LNCAP (cell line): ENCODE measurements around the gene NFXL1.

Source experiments
- TF ChIP-seq, protein P1 (sequence below): fragments of 450-650 bp; IDR thresholded peaks from 2 replicates; pipeline ENCODE4 v1.5.1; 2017; ENCODE audit warnings: mild to moderate bottlenecking

The NFXL1 gene

DNA sequence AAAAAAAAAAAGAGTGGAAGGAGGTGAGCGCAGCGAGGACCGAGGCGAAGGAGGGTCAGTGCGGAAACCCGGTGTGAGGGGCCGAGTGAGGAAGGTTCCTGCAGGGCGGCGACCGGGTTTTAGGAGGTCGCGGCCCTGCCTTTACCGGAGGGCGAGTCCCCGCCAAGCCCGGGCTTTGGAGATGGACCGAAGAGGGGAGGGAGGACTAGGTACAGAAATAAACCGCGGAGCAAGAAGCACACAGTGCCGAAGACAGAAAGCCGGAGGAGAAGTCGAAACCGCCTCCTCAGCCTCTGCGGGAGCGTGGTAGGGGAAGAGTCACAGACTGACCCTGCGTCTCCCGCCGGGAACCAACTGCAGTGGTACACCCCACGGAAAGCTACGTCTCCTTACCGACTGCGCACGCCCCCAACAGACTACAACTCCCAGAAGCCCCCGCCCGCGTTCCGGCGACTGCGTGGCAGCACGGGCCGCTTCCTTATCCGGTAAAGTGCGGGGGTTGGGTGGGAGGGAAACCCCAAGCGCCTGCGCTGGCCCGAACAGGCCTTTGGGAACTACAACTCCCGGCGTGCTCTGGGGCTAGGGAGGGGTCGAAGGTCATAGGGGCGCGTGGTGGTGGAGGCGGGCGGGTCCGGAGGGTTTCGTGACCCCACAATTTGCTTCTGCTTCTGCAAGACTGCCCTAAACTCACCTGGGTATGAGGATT lies at the start of gene NFXL1:
NFXL1 (minus strand) TSS at position 364 of the 706 bp plus-strand sequence. CDS start 380 bp downstream, outside the sequence.
- TF ChIP-seq, protein P1, sequence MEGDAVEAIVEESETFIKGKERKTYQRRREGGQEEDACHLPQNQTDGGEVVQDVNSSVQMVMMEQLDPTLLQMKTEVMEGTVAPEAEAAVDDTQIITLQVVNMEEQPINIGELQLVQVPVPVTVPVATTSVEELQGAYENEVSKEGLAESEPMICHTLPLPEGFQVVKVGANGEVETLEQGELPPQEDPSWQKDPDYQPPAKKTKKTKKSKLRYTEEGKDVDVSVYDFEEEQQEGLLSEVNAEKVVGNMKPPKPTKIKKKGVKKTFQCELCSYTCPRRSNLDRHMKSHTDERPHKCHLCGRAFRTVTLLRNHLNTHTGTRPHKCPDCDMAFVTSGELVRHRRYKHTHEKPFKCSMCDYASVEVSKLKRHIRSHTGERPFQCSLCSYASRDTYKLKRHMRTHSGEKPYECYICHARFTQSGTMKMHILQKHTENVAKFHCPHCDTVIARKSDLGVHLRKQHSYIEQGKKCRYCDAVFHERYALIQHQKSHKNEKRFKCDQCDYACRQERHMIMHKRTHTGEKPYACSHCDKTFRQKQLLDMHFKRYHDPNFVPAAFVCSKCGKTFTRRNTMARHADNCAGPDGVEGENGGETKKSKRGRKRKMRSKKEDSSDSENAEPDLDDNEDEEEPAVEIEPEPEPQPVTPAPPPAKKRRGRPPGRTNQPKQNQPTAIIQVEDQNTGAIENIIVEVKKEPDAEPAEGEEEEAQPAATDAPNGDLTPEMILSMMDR: no peak

DNA sequence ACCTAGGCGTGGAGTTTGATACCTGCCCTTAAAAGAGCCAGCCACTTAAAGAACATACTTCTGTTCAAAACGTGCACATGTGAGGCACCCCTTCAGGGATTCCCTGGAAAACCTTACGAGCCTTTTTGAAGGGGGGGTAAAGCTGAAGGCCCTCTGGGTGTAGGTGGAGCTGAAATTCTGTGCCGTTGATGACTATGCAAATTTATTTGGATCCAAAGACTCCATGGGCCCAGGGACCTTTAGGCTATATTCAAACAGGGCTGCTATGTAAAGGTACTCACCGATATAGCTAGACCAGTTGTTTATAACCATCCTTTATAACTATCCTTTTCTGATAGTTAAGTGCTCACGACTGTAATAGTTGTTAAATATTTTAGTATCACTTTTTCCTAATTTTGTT lies 40.3 kb upstream of the NFXL1 start:
- TF ChIP-seq, protein P1: no peak

DNA sequence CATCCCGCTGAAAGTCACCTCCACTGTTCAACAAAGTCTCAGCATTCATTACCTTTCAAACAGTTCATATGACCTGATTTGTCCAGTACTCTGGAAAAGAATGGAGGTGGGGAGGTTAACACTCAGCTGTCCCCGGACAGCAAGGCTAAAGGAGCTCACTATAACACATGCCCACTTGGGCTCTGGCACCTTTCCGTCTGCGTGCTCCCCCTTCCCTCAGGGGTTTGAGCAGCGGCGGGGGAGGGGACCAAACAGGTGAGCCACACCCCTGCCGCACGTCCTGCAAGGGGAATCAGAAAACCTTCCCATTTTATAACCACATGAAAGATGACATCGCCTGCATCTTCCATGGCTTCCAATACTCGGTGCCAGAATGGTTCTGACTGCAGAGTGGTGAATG lies 39.9 kb upstream of the NFXL1 start:
- TF ChIP-seq, protein P1: no peak

DNA sequence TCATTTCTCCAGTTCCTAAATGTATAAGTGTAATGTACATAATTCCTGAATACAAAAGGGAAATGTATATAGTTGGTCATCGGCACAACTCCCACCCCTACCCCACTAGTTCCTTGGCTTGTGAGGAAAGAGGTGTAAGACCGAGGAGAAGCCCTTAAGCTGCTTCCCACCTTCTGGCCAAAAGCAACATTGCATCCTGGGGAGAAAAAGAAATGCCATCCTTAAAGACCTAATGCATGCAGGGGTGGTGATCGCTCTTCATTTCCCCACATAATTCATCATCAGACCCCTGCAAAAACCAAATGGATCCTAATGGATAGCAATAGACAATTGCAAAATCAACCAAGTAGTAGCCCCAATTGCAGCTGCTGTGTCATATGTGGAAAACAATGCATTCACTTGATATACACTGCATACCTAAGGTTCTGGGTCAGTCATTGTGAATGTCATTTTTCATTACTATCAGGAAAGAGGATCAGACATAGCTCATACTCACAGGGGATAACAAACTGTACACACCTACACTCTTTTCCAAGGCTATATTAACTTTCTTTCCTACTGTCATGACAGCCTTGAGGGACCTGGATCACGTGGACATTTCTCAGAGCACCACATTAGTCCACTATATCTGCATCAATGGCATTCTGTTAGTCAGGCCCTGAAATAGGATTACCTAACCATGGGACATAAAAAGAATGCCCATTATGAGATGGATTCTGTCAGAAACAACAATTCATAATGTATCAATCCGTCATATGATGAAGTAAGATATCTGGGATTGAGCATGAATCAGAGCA lies 31.7 kb upstream of the NFXL1 start:
- TF ChIP-seq, protein P1: no peak

DNA sequence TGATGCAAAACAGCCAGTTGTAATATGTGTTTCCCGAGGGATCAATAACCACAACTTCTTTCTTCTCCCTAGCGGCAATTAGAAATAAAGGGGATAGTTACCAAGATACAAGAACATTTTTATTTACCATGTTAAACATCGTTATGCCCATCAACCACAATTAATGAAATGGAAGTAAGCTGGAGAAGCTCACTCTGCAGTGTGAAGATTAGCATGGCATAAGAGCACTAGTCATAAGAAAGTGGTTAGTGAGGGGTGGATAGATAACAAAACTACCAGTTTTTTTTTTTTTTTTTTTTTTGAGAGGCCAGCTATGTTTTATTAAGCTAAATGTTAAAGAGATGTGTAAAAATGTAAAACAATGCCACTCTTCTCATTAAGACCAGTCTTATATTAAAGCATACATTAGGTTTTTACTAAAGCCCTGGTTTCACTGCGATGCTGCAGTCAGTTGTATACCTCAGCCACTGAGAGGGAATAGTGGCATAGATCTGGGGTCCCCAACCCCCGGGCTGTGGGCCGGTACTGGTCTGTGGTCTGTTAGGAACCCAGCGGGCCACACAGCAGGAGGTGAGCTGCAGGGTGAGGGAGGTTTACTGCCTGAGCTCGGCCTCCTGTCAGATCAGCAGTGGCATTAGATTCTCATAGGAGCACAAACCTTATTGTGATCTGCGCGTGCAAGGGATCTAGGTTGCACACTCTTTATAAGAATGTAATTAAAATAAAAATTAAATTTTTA lies 27.9 kb upstream of the NFXL1 start:
- TF ChIP-seq, protein P1: no peak

DNA sequence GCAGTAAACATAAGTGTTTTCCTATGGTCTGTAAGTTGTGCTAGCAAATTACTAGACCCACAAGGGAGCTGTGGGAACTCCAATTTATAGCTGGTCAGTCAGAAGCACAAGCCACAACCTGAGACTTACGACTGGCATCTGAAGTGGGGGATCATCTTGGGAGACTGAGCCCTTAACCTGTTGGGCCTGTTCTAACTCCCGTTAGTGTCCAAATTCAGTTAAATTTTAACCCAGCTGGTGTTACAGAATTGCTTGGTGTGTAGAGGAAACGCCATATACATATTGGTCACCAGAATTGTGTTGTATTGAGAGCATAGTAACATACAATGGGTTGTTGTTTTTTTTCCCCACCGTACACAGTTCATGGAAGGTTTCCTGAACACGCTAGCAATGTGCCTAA lies 25.1 kb upstream of the NFXL1 start:
- TF ChIP-seq, protein P1: no peak

DNA sequence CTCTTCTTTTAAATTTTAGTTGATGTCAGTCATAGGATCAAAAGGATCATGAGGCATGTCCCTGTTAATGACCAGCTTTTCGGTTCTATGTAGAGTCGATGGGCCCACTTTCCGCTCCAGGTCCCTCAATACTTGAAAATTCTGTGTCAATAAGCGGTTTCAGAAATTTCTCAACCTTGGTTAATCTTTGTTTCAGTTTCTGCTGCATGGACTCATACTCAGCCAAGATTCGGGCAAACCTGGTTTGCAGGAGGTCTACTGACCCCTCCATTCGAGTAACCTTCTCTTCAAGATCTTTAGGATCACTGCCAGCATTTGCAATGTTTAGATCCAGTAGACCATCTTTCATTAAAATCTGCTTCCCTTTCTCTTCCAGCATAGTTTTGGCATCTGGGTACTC lies 22.0 kb upstream of the NFXL1 start:
- TF ChIP-seq, protein P1: no peak
